ENCODE data around the gene PCDH9.
"Not testable (repeated sequence)": the region's sequence is repeated elsewhere in the genome, so short reads cannot be mapped to it uniquely, and the experiment has no call there.

PCDH9 gene

DNA sequence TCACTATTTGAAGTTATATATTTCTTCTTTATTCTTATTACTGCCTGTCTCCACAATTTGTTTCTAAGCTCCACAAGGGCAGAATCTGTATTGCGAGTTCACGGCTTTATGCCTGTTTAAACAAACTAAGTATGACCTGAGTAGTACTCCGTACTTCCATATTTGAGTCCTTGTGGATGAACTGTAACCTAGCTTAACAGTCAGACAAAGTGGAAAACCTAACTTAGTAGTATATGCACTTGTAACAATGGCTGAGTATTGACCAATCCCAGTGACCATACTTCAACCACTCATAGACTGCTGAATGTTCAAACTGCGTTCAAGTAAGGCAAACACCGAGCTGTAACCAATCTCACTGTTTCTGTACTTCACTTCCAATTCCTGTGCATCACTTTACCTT is 292.7 kb downstream of the PCDH9 start:
- no peak for DNase-seq (ENCODE audit: insufficient read length, low spot score)
- no peak for FAIRE-seq

DNA sequence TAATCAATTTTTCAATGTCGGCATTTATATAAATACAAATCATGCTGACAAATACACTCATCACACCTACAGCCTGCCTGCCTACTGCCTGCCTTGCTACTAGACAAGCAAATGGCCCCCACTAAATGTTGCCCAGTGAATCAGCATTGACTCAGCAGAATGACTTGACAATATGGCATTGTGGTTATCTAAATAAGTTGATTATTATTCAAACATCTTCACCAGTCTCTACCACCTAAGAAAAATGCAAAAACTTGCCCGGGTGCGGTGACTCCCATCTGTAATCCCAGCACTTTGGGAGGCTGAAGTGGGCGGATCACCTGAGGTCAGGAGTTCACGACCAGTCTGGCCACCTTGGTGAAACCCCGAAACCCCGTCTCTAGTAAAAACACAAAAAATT is 296.1 kb downstream of the PCDH9 start:
- DNase-seq (ENCODE audit: insufficient read length, low spot score): peak; percentile 0
- FAIRE-seq: no peak

DNA sequence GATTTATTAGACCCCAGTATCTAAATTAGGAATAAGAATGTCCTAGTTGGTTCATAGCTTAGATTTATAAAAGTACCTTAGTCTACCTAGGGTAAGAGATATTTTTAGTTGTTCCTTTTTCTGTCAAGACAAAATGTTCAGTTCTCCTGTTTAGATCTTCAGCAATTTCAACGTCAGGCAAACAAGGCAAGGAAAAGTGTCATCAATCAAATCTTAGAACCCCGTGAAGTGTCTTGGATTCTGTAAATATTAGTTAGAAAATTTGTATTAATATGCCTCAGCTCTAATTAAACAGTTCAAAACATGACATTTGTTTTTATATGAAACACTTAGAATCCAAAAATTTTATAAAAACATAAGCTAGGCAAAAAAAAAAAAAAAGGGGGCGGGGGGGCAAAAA is 296.6 kb downstream of the PCDH9 start:
- DNase-seq (ENCODE audit: insufficient read length, low spot score): no peak
- no peak for FAIRE-seq

DNA sequence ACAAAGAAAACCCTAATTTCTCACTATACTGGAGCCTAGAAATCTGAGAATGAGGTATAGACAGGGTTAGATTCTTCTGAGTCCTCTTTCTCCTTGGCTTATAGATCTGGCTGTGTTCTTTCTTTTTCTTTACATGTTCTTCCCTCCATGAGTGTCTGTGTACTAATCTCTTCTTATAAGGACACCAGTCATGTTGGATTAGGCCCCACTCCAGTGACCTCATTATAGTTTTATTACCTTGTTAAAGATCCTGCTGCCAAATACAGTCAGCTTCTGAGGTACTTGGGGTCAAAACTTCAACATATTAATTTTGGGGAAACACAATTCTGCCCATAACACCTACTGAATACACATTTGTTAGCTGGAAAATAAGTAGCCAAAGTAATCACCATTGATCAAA is 302.6 kb downstream of the PCDH9 start:
- DNase-seq (ENCODE audit: insufficient read length, low spot score): no peak
- no peak for FAIRE-seq

DNA sequence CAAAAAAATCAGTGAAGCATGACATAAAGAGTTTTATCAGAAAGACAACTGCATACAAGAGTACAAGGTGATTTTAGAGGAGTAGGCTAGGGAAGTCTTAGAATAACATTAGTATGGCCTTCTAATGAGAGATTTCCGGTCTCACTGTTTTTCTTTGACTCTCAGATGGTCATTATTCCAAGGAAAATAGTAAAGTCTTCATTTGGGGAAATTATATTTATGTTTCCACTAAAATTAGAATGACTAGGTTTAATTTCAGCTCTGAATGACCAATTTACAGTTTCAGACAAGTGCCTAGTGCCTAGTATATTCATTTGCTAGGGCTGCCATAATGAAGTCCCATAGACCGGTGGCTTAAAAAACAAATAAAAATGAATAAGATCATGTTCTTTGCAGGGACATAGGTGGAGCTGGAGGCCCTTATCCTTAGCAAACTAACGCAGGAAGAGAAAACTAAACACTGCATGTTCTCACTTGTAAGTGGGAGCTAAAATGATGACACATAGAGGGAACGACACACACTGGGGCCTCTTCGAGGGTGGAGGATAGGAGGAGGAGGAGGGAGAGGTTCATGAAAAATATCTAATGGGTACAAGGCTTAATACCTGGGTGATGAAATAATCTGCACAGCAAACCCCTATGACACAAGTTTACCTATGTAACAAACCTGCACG is 303.1 kb downstream of the PCDH9 start:
- DNase-seq (ENCODE audit: insufficient read length, low spot score): no peak
- no peak for FAIRE-seq

DNA sequence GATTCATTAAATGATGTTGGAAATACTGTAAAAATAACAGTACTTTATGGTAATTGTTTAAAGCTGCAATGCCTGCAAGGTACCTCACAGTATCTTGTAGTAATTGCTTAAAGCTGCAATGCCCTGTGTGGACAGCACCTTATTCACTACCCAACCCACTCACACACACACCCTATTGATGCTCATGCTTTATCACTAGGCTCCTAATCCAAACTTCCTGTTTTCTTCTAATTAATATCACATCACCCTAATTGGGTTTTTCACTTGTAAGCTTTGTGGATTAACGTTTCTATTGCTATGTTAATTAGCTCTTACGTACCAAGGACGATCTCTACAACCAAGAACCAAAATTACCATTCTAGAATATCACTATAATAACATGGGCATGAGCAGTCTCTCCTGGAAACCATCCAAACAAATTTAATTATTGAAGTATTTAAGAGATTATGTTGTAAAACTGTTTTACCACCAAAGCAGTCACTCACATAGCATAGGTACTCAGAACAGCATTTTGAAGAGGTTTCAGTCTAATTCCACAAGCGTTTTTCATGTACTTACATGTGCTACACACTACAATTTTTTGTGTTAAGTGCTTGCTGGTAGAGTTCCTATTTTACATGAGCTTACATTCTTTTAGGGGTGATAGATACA is 303.8 kb downstream of the PCDH9 start:
- DNase-seq (ENCODE audit: insufficient read length, low spot score): no peak
- FAIRE-seq: no peak

DNA sequence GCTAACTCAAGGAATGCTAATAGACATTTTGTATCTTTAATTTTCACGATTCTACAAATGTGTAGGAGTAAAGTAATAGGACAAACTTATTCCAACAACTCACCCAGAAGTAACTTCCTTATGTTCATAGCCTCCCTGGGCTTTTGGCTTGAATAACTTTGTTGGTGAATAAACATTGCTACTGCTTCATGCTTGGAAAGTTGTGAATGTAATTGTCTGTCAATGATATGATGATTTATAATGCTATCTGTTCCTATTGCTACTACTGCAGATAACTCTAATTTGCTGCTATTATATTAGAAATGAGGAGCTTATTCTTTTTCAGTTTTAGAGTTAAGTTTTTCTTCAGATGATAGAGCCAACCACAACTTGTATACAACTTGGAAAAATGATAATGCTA is 307.7 kb downstream of the PCDH9 start:
- DNase-seq (ENCODE audit: insufficient read length, low spot score) (no peak), FAIRE-seq (no peak)

DNA sequence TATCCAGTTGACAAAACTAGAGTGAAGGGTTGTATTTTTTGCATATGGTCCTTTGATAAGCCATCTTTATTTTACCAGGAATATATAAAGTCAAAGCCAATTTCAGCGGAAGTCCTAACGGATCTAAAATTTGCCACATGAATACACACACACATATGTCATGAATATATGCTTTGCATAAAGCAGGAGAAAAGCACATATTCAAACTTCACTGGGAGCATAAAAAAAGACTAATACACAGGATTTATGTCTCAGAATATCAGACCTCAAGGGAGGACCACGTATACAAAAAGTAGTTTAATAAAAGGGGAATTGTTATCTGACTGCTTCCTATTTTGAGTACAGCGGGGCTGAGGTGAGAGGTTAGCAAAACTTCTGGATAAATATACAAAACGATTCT is 308.7 kb downstream of the PCDH9 start:
- DNase-seq (ENCODE audit: insufficient read length, low spot score) (no peak), FAIRE-seq (no peak)

DNA sequence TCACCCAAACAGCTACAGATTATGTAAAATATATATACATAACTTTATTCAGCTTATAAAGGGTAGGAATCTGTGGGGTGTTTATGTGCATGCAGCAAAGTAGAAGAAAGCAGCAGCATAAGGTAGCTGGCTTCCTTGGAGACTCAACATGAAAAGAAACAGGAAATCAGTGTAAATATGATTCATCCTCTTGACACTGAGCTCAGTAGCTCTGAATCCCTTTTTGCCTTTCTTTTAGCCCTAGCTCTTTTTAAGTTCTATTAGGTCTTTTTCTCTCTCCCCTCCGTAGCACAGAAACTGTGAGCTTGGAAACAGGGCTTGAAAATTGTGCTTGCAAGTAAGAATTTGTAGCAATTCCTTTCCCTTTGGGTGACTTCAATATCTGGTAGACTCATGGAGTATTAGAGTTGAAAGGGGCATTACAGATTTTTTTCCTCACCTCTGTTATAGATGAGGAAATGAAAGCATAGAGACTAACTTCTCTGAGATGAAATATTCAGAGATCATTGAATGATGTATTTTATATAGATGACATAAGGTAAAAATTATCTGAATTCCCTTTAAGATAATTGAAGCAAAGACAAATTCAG is 314.4 kb downstream of the PCDH9 start:
- no peak for DNase-seq (ENCODE audit: insufficient read length, low spot score)
- no peak for FAIRE-seq

DNA sequence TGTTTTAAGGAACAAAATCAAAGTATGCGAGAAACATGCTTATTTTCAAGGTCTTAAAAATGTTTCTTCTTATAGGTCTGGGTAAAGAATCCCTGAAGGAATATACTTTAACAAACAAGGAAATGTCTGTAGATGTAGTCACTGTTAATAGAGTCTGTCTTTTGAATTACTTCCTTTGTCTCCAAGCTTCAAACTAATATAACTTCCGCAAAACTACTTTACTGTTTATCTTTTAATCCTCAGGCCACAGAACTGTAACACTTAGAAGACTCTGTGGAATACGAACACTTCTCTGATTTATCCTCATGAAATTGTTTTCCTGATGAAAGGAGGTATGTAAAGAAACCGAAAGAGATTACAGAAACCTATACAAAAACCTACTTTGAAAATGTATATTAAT is 316.0 kb downstream of the PCDH9 start:
- no peak for FAIRE-seq
- no peak for DNase-seq (ENCODE audit: insufficient read length, low spot score)

DNA sequence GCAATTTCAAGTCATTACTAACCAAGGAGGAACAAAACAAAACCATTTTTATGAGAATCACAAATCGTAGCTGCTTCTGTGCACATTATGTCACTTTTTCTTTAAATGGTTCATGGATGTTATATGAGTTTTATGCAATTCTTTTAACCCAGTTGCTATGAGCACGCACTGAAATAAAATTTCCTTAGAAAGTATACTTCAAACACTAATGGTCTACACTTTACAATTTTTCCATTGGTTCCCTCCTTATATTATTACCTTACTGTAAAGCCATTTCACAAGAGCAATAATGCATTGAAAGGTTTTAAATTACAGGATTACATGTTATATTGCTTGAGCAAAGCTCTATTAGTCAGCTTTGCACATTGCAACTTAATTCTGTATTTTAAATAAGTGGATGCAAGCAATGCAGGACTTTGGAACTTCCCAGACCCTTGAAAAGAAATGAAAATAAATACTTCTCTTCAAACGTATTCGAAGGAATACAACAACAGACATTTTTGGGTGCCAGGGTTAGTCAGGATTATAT is 318.7 kb downstream of the PCDH9 start:
- DNase-seq (ENCODE audit: insufficient read length, low spot score) (no peak), FAIRE-seq (no peak)

DNA sequence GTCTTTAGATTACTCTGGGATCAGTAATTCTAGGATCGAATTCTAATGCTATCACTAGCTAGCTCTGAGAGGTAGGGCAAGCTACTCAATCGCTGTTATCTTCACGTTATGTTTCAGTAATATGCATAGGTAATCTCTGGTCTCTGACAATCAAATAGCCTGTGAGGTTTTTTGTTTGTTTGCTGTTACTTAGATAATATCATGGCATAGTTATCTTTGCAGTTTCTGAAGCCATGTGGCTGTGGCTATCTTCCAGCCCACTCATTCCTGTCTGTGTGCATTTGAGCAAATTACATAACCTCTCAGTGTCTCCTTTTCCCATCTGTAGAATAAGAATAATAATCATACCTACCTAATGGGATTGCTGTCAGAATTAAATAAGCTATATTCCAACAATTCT is 330.2 kb downstream of the PCDH9 start:
- DNase-seq (ENCODE audit: insufficient read length, low spot score): no peak
- no peak for FAIRE-seq

DNA sequence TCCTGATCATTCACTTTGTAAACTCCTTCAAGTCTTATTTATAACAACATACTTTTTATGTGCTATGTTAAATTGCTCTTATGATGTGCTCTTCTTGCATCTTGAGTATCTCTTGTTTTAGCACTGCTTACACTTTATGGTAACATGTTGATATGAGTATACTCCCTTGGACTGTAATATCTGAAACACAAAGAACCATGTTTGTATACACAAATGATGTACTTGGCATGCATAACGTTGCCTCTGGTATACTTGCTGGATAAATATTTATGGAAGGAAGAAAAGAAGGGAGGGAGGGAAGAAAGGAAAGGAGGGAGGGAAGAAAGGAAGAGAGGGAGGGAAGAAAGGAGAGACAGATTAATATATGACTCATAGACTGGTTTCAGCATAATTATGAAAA is 333.2 kb downstream of the PCDH9 start:
- FAIRE-seq (no peak), DNase-seq (ENCODE audit: insufficient read length, low spot score) (no peak)

DNA sequence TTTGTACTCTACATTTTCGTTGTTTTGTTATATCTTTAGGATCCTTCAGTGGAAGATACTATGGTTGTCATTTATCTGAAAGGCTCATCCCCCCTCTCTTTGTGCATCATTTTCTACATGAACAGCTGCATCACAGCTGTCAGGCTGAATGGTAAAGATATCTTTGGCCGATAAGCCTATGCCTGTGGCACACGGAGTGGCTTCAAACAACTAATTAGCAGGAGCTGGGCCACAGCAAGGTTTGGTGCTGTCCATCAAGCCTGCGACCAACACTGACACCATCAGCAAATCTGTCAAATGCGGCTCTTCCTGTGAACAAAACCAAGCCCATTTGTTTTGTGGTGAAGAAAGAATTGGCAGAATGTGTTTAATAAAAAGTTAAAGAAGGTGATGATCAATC is 334.4 kb downstream of the PCDH9 start:
- no peak for FAIRE-seq

DNA sequence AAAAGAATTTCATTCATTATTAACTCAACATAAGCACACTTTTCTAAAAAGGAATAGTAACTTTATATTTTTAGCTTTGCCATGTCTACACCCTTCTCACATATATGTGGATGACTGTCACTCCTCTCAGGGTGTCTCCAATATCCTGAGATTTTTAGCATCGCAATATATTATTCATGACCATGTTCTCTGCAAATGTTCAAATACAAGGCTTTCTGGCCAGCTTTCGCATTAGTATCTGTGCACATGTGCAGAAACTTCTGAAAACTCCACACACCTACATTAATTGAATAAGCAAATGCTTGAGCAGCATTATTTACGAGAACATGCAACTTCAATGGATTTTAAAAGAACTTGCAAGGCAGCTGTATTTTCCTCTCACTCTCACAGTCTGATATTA is 334.8 kb downstream of the PCDH9 start:
- no peak for FAIRE-seq
- no peak for DNase-seq (ENCODE audit: insufficient read length, low spot score)

More for the DNA sequence above, 334.4 kb downstream of the PCDH9 start:
- DNase-seq (ENCODE audit: insufficient read length, low spot score): no peak

DNA sequence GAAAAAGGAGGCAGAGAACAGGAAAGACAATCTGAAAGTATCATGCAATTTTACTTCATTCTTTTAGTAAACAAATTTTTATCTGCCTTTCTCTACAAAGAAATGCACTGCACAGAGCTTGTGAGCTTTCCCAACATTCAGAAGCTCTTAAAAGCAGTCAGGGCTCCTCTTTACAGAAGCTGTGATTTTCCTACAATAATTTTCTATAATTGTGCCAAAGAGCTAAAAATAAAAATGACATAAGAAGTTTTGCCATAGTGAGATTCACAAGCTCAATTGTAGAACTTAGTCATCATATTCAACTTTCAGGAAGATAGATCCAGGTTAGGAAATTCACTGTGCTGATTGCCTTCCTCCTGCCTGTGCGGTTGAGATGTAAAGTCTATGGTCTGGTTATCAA is 341.4 kb downstream of the PCDH9 start:
- FAIRE-seq (no peak), DNase-seq (ENCODE audit: insufficient read length, low spot score) (no peak)

DNA sequence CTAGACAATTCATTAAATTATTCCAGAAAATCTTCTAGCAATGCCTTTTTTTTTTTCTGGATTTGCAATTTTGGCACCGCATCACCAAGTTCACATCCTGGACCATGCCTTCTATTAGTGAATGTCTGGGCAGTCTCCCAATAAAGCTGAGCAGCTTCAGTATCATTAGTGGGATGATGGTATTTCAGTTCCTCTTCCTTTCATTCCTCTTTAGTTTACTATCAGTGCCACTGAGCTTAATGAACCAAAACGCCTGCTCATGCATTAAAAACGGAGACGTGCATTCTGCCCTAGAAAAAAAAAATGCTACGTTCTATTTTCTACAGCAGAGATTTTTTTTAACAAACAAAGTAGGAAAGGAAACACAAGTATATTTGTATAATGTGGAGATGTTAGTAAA is 343.0 kb downstream of the PCDH9 start:
- FAIRE-seq (no peak), DNase-seq (ENCODE audit: insufficient read length, low spot score) (no peak)

DNA sequence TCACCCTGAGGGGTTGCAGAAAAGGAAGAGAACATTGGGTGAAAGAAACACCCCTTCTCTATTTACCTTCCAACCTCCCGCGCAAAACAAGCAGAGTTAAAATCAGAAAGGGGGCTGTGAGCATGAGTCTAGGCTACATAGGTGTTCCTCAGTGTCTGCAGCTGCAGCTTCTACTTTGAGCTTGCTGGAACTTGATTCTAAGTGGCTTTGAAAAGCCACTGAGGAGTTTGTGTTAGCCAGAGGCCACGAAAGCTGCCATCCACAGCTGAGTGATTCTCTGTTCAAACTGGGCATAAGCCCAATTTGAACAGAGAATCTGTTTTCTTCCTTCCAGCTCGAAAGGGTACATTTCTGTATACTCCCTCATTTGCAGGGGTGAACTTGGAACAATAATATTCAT is 343.9 kb downstream of the PCDH9 start:
- DNase-seq (ENCODE audit: insufficient read length, low spot score) (no peak), FAIRE-seq (no peak)

DNA sequence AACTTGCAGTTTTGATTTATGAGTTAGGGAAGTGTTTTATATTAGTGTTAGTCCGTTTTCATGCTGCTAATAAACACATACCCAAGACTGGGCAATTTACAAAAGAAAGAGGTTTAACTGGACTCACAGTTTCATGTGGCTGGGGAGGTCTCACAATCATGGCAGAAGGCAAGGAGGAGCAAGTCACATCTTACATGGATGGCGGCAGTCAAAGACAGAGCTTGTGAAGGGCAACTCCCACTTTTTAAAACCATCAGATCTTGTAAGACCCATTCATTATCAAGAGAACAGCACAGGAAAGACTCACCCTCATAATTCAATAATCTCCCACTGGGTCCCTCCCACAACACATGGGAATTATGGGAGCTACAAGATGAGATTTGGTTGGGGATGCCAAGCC is 349.0 kb downstream of the PCDH9 start:
- not testable (repeated sequence) for DNase-seq (ENCODE audit: insufficient read length, low spot score); FAIRE-seq

DNA sequence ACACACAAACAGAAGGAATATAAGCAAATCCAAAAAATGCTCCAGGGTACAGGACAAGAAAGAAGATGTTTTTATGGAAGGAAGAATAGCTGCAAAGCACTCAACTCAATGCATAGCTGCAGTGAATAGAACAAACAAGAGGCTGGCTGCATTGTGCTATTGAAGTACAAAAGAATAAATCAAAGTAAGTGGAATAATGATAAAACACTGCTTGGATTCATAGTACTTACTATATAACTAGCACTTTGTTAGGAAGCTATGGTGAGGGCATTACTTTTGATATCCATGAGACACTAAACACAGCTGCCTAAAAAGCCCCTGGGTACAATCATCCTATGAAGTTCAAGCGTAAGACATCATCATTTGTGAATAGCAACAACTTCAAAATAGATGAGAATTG is 350.1 kb downstream of the PCDH9 start:
- no peak for FAIRE-seq
- DNase-seq (ENCODE audit: insufficient read length, low spot score): no peak

DNA sequence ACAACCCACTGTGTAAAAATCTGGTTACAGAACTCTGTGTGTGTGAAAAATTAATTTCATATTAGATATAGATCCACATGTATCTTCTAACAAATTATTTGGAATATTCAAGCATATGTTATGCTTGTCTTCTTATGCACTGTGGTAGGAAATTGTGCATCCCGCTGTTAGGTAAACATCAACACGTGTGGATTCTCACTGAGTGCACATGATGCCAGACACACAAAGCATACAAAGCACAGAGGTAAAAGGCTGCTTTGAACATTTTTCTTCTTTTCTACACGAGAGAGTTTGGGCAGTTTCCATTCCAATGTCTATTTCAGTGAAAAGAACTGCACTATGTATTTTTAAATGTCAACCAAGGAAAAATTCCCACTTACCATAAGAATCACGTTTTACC is 354.9 kb downstream of the PCDH9 start:
- FAIRE-seq (no peak), DNase-seq (ENCODE audit: insufficient read length, low spot score) (no peak)

DNA sequence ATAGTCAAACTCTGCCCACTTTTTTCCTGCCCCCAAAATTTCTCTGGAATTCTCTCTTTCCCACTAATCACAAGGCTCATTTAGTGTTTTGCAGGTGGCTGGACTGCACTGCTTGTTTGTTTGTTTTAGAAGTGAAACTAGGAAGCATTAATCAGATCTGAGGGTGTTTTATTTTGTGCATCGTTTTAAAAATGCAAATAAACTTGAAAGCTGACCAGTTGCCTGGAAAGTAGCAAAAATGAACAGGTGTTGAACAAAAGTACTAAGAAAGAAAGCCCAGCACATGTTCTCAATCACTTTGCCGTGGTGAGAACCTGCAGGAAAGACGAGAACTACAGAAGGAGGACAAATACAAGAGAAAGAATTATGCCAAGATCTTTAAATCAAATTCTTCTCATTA is 365.5 kb downstream of the PCDH9 start:
- DNase-seq (ENCODE audit: insufficient read length, low spot score) (no peak), FAIRE-seq (no peak)
